Measurements from ENCODE around the gene ICA1. TPM values are rescaled to one million over a fixed set of nuclear protein-coding genes. Genes with fewer than 3 reads are reported as not detected.
A peak's percentile ranks its signal among the peaks of the same experiment; 100 is the strongest.

ICA1 gene
- total RNA-seq, 1 experiment from 2014 or later, result 28.8 TPM

DNA sequence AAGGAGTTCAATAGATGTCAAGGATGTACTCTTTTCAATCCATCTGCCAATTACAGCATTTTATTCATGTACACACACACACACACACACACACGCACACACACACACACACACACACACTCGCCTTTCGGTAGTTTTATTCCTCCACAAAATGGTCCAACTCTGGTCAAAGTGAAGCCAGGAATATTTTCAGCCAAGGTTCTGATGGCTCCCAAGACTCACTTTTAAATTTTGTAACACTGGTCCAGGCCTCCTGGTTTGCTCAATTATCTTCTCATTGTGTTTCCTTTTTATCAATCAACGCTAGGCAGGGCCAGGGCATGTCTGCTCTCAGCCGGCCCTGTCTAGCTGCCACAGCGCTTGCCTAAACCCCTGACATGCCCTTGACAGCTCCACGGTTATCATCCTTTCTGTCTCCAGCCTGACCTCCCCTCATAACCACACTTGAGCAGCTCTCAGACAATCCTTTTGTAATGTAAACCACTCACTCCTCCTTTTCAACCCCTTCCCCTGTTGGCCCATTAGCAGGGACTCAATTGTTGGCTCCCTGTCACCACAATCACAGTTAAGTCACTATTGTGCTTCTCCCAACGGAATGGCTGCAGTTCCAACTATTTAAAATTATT, 115.1 kb downstream of the ICA1 start:
- Histone ChIP-seq H3K23ac (ENCODE audit: insufficient read length, low read depth, low read length) (no peak overlapping the region), H2BK15ac (ENCODE audit: low read depth, low read length) (no peak overlapping the region), H3K23me2 (ENCODE audit: insufficient read length, low read depth, low read length, poor library complexity, severe bottlenecking) (no peaks in the 10 kb centered on the region), H3K18ac (ENCODE audit: insufficient read length, low read depth, low read length) (no peak overlapping the region), H3K14ac (ENCODE audit: insufficient read depth, low read length) (no peak overlapping the region), H3K4me1 (ENCODE audit: insufficient read depth, low read length) (peaks cover 6% of the 10 kb centered on the region; the same call in 1 of the 2 replicates), H2BK20ac (ENCODE audit: low read depth, low read length, poor library complexity, severe bottlenecking) (no peak overlapping the region), H4K20me1 (ENCODE audit: control insufficient read depth, insufficient read depth, insufficient read length) (no peaks in the 10 kb centered on the region), H2AFZ (ENCODE audit: low read length) (no peak overlapping the region), H3K27ac (ENCODE audit: insufficient read length, low read depth, low read length) (no peak overlapping the region), H3K9me3 (ENCODE audit: control insufficient read depth, low read depth, low read length) (no peaks in the 10 kb centered on the region), H3K79me1 (ENCODE audit: insufficient read depth, low read depth, low read length, poor library complexity, severe bottlenecking) (no peaks in the 10 kb centered on the region), H4K91ac (ENCODE audit: insufficient read length, low read depth, low read length) (no peak overlapping the region), H3K4me2 (ENCODE audit: insufficient read depth, insufficient read length, low read length) (no peak overlapping the region), H3T11ph (ENCODE audit: low read length) (no peak overlapping the region), H3K27me3 (ENCODE audit: insufficient read depth, low read length) (no peaks in the 10 kb centered on the region), H2AK5ac (ENCODE audit: insufficient read length, low read length) (no peak overlapping the region), H3K79me2 (ENCODE audit: insufficient read depth, low read length) (no peaks in the 10 kb centered on the region), H2BK12ac (ENCODE audit: insufficient read length, low read depth, low read length) (no peak overlapping the region), H4K8ac (replicated peaks; ENCODE audit: insufficient read length, low read depth, low read length) (no peak overlapping the region), H3K56ac (ENCODE audit: insufficient read length, low read depth, low read length) (no peak overlapping the region), H3K9ac (ENCODE audit: extremely low read depth, insufficient read length, low read length) (no peak overlapping the region), H2BK120ac (ENCODE audit: low read depth, low read length, poor library complexity, severe bottlenecking) (no peak overlapping the region), H4K5ac (ENCODE audit: insufficient read length, low read depth, low read length) (no peak overlapping the region), H2BK5ac (ENCODE audit: insufficient read length, low read length) (no peak overlapping the region), H3K4ac (ENCODE audit: low read depth, low read length) (no peak overlapping the region)
- WGBS (ENCODE audit: extremely low coverage, insufficient read length, low lambda C conversion rate), result no CpG with 5 or more reads among the region's 8 CpGs
- peak; percentile 42 for DNase-seq
- no peaks in the 10 kb centered on the region for H3K27me3 Mint-ChIP-seq (ENCODE audit: low read depth)
- no peak overlapping the region for H3K4me3 Mint-ChIP-seq
- peaks cover 21 to 40% of the 10 kb centered on the region in 2 experiments for H3K4me1 Mint-ChIP-seq
- H3K27ac Mint-ChIP-seq, result peak overlapping the region in 1 of 3 experiments; percentile 89; a peak in 1 of 7 replicates
- no peaks in the 10 kb centered on the region for H3K9me3 Mint-ChIP-seq
- H3K36me3 Mint-ChIP-seq (ENCODE audit: insufficient read depth in 1 of 3, low read depth in 3 of 3), result no peaks in the 10 kb centered on the region; a peak in 1 of 7 replicates
- no peak for TF ChIP-seq CTCF (conservative IDR thresholded peaks at IDR 0.05)

Measured in H9 (cell line).